Gastrocnemius medialis (tissue), 4 donors: ENCODE data around the gene SV2C.

Experiments
- POLR2A ChIP-seq, 2 donors: fragments of 450-650 bp; IDR thresholded peaks; one replicate each; pipeline ENCODE4 v1.6.1; 2017; ENCODE audit warnings: antibody characterized with exemption in 2 of 2, mild to moderate bottlenecking in 2 of 2, moderate library complexity in 2 of 2
- TF ChIP-seq, protein P1 (sequence below), 5 experiments: fragments of 450-650 bp in 3 of 5; fragments of 200-600 bp in 2 of 5; sonication (generic) in 2 of 5; IDR thresholded peaks in 4 of 5; conservative IDR thresholded peaks in 1 of 5; 1 replicate in 4 of 5; 2 replicates in 1 of 5; pipeline ENCODE4 v1.5.1; 2016 to 2019; ENCODE audit warnings: antibody characterized with exemption in 5 of 5, mild to moderate bottlenecking in 3 of 5, moderate library complexity in 3 of 5

DNA sequence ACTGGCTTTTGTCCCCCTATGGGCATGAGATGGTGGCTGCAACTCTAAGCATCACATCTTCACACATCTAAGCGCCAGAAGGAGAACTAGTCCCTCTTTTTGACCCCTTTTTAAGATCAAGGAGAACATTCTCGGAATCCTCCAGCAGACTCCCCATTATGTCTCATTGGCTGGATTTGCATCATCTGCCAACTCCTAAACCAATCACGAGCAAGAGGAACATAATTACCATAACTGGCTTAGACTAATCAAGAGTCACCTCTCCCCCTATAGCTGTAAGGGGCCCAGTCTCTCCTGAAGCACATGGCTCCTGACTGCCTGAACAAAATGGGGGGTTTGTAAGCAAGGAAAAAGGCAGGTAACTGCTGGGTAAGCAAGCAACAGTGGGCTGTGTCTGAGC, 251.4 kb downstream of the SV2C start:
- TF ChIP-seq, protein P1, sequence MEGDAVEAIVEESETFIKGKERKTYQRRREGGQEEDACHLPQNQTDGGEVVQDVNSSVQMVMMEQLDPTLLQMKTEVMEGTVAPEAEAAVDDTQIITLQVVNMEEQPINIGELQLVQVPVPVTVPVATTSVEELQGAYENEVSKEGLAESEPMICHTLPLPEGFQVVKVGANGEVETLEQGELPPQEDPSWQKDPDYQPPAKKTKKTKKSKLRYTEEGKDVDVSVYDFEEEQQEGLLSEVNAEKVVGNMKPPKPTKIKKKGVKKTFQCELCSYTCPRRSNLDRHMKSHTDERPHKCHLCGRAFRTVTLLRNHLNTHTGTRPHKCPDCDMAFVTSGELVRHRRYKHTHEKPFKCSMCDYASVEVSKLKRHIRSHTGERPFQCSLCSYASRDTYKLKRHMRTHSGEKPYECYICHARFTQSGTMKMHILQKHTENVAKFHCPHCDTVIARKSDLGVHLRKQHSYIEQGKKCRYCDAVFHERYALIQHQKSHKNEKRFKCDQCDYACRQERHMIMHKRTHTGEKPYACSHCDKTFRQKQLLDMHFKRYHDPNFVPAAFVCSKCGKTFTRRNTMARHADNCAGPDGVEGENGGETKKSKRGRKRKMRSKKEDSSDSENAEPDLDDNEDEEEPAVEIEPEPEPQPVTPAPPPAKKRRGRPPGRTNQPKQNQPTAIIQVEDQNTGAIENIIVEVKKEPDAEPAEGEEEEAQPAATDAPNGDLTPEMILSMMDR (IDR thresholded peaks at IDR 0.05 in 4 of 5, conservative IDR thresholded peaks at IDR 0.05 in 1 of 5), result no peak
- TF ChIP-seq POLR2A (IDR thresholded peaks at IDR 0.05), result no peak
